Measurements from ENCODE around the gene URM1. TPM values are rescaled to one million over a fixed set of nuclear protein-coding genes. Genes with fewer than 3 reads are reported as not detected.

The URM1 gene
- total RNA-seq, 1 donor from 2014 or later, result 62.6 TPM

- Mint-ChIP-seq H3K27me3 (ENCODE audit: unreplicated experiment) (no peaks in the 10 kb centered on the region), H3K36me3 (ENCODE audit: unreplicated experiment) (no peaks in the 10 kb centered on the region), H3K9me3 (ENCODE audit: unreplicated experiment) (no peaks in the 10 kb centered on the region), H3K4me3 (ENCODE audit: unreplicated experiment) (no peak overlapping the region), H3K4me1 (ENCODE audit: low read depth, unreplicated experiment) (peaks cover 7% of the 10 kb centered on the region), H3K27ac (ENCODE audit: unreplicated experiment) (no peak overlapping the region)
- DNase-seq, result no peak
- TF ChIP-seq CTCF (IDR thresholded peaks at IDR 0.05; ENCODE audit: partially characterized antibody, unreplicated experiment), result no peak
These were observed 45.4 kb downstream of the URM1 start for GRCh38 chr9:128416432-128417019.

- DNase-seq, result no peak
- Mint-ChIP-seq H3K36me3 (ENCODE audit: unreplicated experiment) (no peaks in the 10 kb centered on the region), H3K27ac (ENCODE audit: unreplicated experiment) (no peak overlapping the region), H3K4me1 (ENCODE audit: low read depth, unreplicated experiment) (peaks cover 7% of the 10 kb centered on the region), H3K4me3 (ENCODE audit: unreplicated experiment) (peak overlapping the region; percentile 61), H3K9me3 (ENCODE audit: unreplicated experiment) (no peaks in the 10 kb centered on the region), H3K27me3 (ENCODE audit: unreplicated experiment) (peaks cover 4% of the 10 kb centered on the region)
- no peak for TF ChIP-seq CTCF (IDR thresholded peaks at IDR 0.05; ENCODE audit: partially characterized antibody, unreplicated experiment)
These were observed 48.1 kb downstream of the URM1 start for GRCh38 chr9:128419061-128419925.

GRCh38 chr9:128420060-128420650 lies 49.0 kb downstream of the URM1 start:
- Mint-ChIP-seq H3K36me3 (ENCODE audit: unreplicated experiment) (no peaks in the 10 kb centered on the region), H3K9me3 (ENCODE audit: unreplicated experiment) (no peaks in the 10 kb centered on the region), H3K4me3 (ENCODE audit: unreplicated experiment) (peak overlapping the region; percentile 61), H3K4me1 (ENCODE audit: low read depth, unreplicated experiment) (peaks cover 7% of the 10 kb centered on the region), H3K27me3 (ENCODE audit: unreplicated experiment) (peaks cover 4% of the 10 kb centered on the region), H3K27ac (ENCODE audit: unreplicated experiment) (no peak overlapping the region)
- peak; percentile 79 for TF ChIP-seq CTCF (IDR thresholded peaks at IDR 0.05; ENCODE audit: partially characterized antibody, unreplicated experiment)
- peak; percentile 83 for DNase-seq

GRCh38 chr9:128420651-128421481 lies 49.7 kb downstream of the URM1 start, which contains the start of gene CERCAM:
TSS of gene CERCAM (plus strand) at chr9:128420857. CDS start at chr9:128420878, 21 bp downstream.
- Mint-ChIP-seq H3K9me3 (ENCODE audit: unreplicated experiment) (no peaks in the 10 kb centered on the region), H3K36me3 (ENCODE audit: unreplicated experiment) (no peaks in the 10 kb centered on the region), H3K27me3 (ENCODE audit: unreplicated experiment) (peaks cover 4% of the 10 kb centered on the region), H3K4me1 (ENCODE audit: low read depth, unreplicated experiment) (peaks cover 7% of the 10 kb centered on the region), H3K4me3 (ENCODE audit: unreplicated experiment) (peak within 1 kb of the TSS; percentile 67), H3K27ac (ENCODE audit: unreplicated experiment) (no peak within 1 kb of the TSS)
- peak; percentile 71 for DNase-seq
- TF ChIP-seq CTCF (IDR thresholded peaks at IDR 0.05; ENCODE audit: partially characterized antibody, unreplicated experiment), result no peak
